WTC11 (cell line): ENCODE data around the gene MECP2.

Experiments used
- ATF1 ChIP-seq: sonication (generic); formaldehyde crosslinking; IDR thresholded peaks from 2 replicates; pipeline ENCODE4 v1.8.1; 2023; ENCODE audit warnings: mild to moderate bottlenecking, moderate library complexity, missing genetic modification reagents
- CREB1 ChIP-seq: sonication (generic); formaldehyde crosslinking; IDR thresholded peaks from 2 replicates; pipeline ENCODE4 v1.8.0; 2023; ENCODE audit warnings: mild to moderate bottlenecking, missing genetic modification reagents
- MYBL2 ChIP-seq: sonication (generic); formaldehyde crosslinking; IDR thresholded peaks from 2 replicates; pipeline ENCODE4 v1.8.1; 2023; ENCODE audit warnings: mild to moderate bottlenecking, moderate library complexity, missing genetic modification reagents
- NFE2L1 ChIP-seq: sonication (generic); formaldehyde crosslinking; IDR thresholded peaks from 2 replicates; pipeline ENCODE4 v1.8.1; 2023; ENCODE audit warnings: missing genetic modification reagents
- NFYB ChIP-seq: sonication (generic); formaldehyde crosslinking; conservative IDR thresholded peaks from 2 replicates; pipeline ENCODE4 v1.8.0; 2022; ENCODE audit warnings: low read depth, missing genetic modification reagents
- NR3C1 ChIP-seq: sonication (generic); formaldehyde crosslinking; conservative IDR thresholded peaks from 2 replicates; pipeline ENCODE4 v1.8.1; 2023; ENCODE audit warnings: low read depth, mild to moderate bottlenecking, missing genetic modification reagents
- RELA ChIP-seq: sonication (generic); formaldehyde crosslinking; IDR thresholded peaks from 2 replicates; pipeline ENCODE4 v1.8.1; 2022; ENCODE audit warnings: missing genetic modification reagents, mild to moderate bottlenecking, borderline replicate concordance
- SP1 ChIP-seq: sonication (generic); formaldehyde crosslinking; conservative IDR thresholded peaks from 2 replicates; pipeline ENCODE4 v1.8.1; 2022; ENCODE audit warnings: missing genetic modification reagents
- TEAD1 ChIP-seq: sonication (generic); formaldehyde crosslinking; IDR thresholded peaks from 2 replicates; pipeline ENCODE4 v1.8.0; 2022; ENCODE audit warnings: mild to moderate bottlenecking, missing genetic modification reagents
- ZNF121 ChIP-seq: sonication (generic); formaldehyde crosslinking; IDR thresholded peaks from 2 replicates; pipeline ENCODE4 v1.8.0; 2023; ENCODE audit warnings: missing genetic modification reagents
- ZNF263 ChIP-seq: sonication (generic); formaldehyde crosslinking; IDR thresholded peaks from 2 replicates; pipeline ENCODE4 v1.8.1; 2022; ENCODE audit warnings: low read depth, mild to moderate bottlenecking, moderate library complexity, missing genetic modification reagents
- TF ChIP-seq, protein P1 (sequence below): fragments of 200-600 bp; IDR thresholded peaks from 2 replicates; pipeline ENCODE4 v1.8.0; 2022; ENCODE audit warnings: antibody characterized with exemption
- TF ChIP-seq, protein P2 (sequence below): fragments of 250-450 bp; sonication (Bioruptor Pico); IDR thresholded peaks from 2 replicates; pipeline ENCODE4 v2.1.2; 2022; ENCODE audit warnings: mild to moderate bottlenecking, moderate library complexity

DNA sequence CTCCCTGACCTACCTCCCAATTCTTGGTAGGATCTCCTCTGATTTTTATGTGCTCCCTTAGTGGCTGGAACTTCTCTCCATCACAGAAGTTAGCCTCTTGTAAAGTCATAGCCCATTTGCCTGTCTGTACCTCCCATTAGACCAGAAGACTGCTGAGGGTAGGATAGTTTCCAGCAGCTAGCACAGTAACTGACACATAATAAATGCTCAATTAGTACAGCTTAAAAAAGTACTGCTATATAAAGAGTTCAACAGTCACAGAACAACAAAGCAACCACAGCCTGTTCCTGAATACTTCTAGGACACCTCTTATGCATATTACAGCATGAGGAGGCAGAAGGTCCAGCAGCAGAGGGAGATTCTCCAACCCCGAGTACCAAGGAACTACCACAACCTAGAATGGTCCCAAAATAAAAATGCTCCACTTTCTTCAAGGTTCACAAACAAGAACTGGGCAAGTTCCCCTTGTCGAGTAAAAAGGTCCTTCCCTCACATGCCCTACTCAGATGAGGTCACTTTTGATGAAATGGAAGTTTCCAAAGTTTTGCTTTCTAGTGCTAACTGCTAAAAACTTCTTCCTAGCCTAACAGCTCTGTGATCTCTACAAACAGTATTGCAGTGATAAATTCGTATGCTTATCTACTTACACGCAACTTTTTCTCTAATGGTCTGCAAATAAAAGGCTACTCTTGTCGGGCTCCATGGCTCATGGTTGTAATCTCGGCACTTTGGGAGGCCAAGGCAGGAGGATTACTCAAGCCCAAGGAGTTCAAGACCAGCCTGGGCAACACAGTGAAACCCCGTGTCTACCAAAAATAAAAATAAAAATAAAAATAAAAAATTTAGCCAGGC is 12.8 kb downstream of the MECP2 start:
- no peak for TF ChIP-seq ATF1 (CRISPR knock-in tag)
- TF ChIP-seq ZNF121, result no peak
- TF ChIP-seq, protein P1, sequence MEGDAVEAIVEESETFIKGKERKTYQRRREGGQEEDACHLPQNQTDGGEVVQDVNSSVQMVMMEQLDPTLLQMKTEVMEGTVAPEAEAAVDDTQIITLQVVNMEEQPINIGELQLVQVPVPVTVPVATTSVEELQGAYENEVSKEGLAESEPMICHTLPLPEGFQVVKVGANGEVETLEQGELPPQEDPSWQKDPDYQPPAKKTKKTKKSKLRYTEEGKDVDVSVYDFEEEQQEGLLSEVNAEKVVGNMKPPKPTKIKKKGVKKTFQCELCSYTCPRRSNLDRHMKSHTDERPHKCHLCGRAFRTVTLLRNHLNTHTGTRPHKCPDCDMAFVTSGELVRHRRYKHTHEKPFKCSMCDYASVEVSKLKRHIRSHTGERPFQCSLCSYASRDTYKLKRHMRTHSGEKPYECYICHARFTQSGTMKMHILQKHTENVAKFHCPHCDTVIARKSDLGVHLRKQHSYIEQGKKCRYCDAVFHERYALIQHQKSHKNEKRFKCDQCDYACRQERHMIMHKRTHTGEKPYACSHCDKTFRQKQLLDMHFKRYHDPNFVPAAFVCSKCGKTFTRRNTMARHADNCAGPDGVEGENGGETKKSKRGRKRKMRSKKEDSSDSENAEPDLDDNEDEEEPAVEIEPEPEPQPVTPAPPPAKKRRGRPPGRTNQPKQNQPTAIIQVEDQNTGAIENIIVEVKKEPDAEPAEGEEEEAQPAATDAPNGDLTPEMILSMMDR, result no peak
- TF ChIP-seq SP1, result no peak
- TF ChIP-seq NFYB (CRISPR knock-in tag), result no peak
- TF ChIP-seq, protein P2, sequence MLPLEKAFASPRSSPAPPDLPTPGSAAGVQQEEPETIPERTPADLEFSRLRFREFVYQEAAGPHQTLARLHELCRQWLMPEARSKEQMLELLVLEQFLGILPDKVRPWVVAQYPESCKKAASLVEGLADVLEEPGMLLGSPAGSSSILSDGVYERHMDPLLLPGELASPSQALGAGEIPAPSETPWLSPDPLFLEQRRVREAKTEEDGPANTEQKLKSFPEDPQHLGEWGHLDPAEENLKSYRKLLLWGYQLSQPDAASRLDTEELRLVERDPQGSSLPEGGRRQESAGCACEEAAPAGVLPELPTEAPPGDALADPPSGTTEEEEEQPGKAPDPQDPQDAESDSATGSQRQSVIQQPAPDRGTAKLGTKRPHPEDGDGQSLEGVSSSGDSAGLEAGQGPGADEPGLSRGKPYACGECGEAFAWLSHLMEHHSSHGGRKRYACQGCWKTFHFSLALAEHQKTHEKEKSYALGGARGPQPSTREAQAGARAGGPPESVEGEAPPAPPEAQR, result no peak
- TF ChIP-seq ZNF263, result no peak
- no peak for TF ChIP-seq NFE2L1 (CRISPR knock-in tag)
- no peak for TF ChIP-seq TEAD1 (CRISPR knock-in tag)
- no peak for TF ChIP-seq RELA (CRISPR knock-in tag)
- TF ChIP-seq MYBL2 (CRISPR knock-in tag), result no peak
- TF ChIP-seq CREB1 (CRISPR knock-in tag), result no peak
- no peak for TF ChIP-seq NR3C1 (CRISPR knock-in tag)
